Neural crest cell (in vitro differentiated cells): ENCODE data around the gene KIDINS220. TPM values are rescaled to one million over a fixed set of nuclear protein-coding genes. Genes with fewer than 3 reads are reported as not detected.
A peak's percentile ranks its signal among the peaks of the same experiment; 100 is the strongest.

ENCODE experiments used
- DNase-seq: peaks from one replicate; pipeline ENCODE4 v3.0.0; 2021; ENCODE audit warnings: low read depth, mixed read lengths, low spot score
- H3K27ac Mint-ChIP-seq: one replicate; pipeline ENCODE4 v1.8.0; 2021; ENCODE audit warnings: mild to moderate bottlenecking, mixed read lengths; ENCODE audit not compliant: unreplicated experiment
- H3K27me3 Mint-ChIP-seq: 2 replicates; pipeline ENCODE4 v1.8.0; 2021; ENCODE audit warnings: low read depth, mild to moderate bottlenecking, mixed read lengths
- H3K36me3 Mint-ChIP-seq: 2 replicates; pipeline ENCODE4 v1.8.0; 2021; ENCODE audit warnings: low read depth, mild to moderate bottlenecking, mixed read lengths
- H3K4me1 Mint-ChIP-seq: 2 replicates; pipeline ENCODE4 v1.8.0; 2021; ENCODE audit warnings: mixed read lengths
- H3K4me3 Mint-ChIP-seq: one replicate; pipeline ENCODE4 v1.8.0; 2021; ENCODE audit warnings: mild to moderate bottlenecking, mixed read lengths
- H3K9me3 Mint-ChIP-seq: 2 replicates; pipeline ENCODE4 v1.8.0; 2021; ENCODE audit warnings: mixed read lengths
- CTCF ChIP-seq: fragments of 200-600 bp; sonication (generic); conservative IDR thresholded peaks from 2 replicates; pipeline ENCODE4 v1.5.0; 2021; ENCODE audit warnings: antibody characterized with exemption, mild to moderate bottlenecking
- long read RNA-seq: library from polyadenylated mRNA; unstranded; transcript quantifications from one replicate; pipeline ENCODE4 v2.0.0, GENCODE V29; 2020
- total RNA-seq: library from RNA; stranded (reverse); gene quantifications from 2 replicates; pipeline ENCODE4 v1.2.1, GENCODE V29; 2021

Gene KIDINS220
- 60.3 and 61.1 TPM in 2 replicates for total RNA-seq
- long read RNA-seq, partial matches to known transcripts: 51 of 77 reads
- long read RNA-seq, other reads (novel, unspliced or antisense): 25 of 77 reads

GRCh38 chr2:8836971-8837794, at the start of gene KIDINS220:
KIDINS220 (minus strand) TSS chr2:8837613; CDS start chr2:8827093, 10,520 bp downstream.
- Mint-ChIP-seq H3K27me3 (no peaks in the 10 kb centered on the region), H3K9me3 (no peaks in the 10 kb centered on the region), H3K27ac (peak within 1 kb of the TSS; percentile 99), H3K4me3 (peak within 1 kb of the TSS; percentile 99), H3K36me3 (peaks cover 2% of the 10 kb centered on the region), H3K4me1 (peaks cover 28% of the 10 kb centered on the region)
- TF ChIP-seq CTCF: no peak
- DNase-seq: peak; percentile 77

- Mint-ChIP-seq H3K4me1 (no peaks in the 10 kb centered on the region), H3K9me3 (peaks cover 3% of the 10 kb centered on the region), H3K27me3 (no peaks in the 10 kb centered on the region), H3K36me3 (peaks cover 5% of the 10 kb centered on the region), H3K27ac (no peak overlapping the region), H3K4me3 (no peak overlapping the region)
- no peak for DNase-seq
- no peak for TF ChIP-seq CTCF
Measured at GRCh38 chr2:8886876-8887275, 49.5 kb upstream of the KIDINS220 start.

- Mint-ChIP-seq H3K27ac (no peak overlapping the region), H3K4me3 (no peak overlapping the region), H3K9me3 (peaks cover 3% of the 10 kb centered on the region), H3K4me1 (no peaks in the 10 kb centered on the region), H3K36me3 (peaks cover 9% of the 10 kb centered on the region), H3K27me3 (no peaks in the 10 kb centered on the region)
- no peak for DNase-seq
- no peak for TF ChIP-seq CTCF
Measured at GRCh38 chr2:8886202-8886518, 48.7 kb upstream of the KIDINS220 start.

- Mint-ChIP-seq H3K27ac (no peak overlapping the region), H3K4me3 (no peak overlapping the region), H3K27me3 (no peaks in the 10 kb centered on the region), H3K4me1 (no peaks in the 10 kb centered on the region), H3K9me3 (peaks cover 3% of the 10 kb centered on the region), H3K36me3 (peaks cover 14% of the 10 kb centered on the region)
- DNase-seq: no peak
- TF ChIP-seq CTCF: no peak
Measured at GRCh38 chr2:8885449-8886201, 48.2 kb upstream of the KIDINS220 start.

- Mint-ChIP-seq H3K9me3 (peaks cover 3% of the 10 kb centered on the region), H3K4me3 (no peak overlapping the region), H3K4me1 (peaks cover 2% of the 10 kb centered on the region), H3K27ac (no peak overlapping the region), H3K36me3 (peaks cover 22% of the 10 kb centered on the region), H3K27me3 (no peaks in the 10 kb centered on the region)
- no peak for DNase-seq
- TF ChIP-seq CTCF: no peak
Measured at GRCh38 chr2:8884812-8885211, 47.4 kb upstream of the KIDINS220 start.
